Measurements from ENCODE around the gene FAM24B.

DNA sequence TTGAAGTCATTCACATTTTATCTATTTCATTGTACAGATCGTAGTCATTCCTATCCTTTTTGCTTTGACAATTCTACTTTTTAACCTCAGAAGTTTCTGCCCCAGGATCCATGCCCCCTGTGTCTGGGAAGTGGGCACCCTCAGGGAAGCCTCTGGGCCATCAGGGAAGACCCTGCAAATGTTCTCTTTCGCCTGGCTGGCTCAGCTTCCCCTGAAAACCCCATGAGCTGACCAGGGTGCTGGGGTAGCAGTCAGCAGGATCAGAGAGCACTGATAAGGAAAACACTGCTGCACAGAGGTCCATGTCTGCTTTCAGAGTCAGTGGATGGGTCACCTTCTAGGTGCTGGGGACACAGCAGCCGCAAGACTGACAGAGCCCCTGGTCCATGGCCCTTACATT lies 57.6 kb downstream of the FAM24B start:
- TF ChIP-seq CTCF (IDR thresholded peaks at IDR 0.05; ENCODE audit: low read depth, low read length) (no peak), EZH2phosphoT487 (IDR thresholded peaks at IDR 0.05; ENCODE audit: low read depth) (no peak)
